Activated CD4-positive, alpha-beta T cell treated with anti-CD3 and anti-CD28 coated beads, Interleukin-2, Interleukin-6, amounts not matched to agents 100 ng/mL and 50 ng/mL, durations not matched to agents 16 hours and 8 hours (primary cell): ENCODE measurements around the gene HTRA3.

Experiments used
- DNase-seq: peaks from one replicate; pipeline ENCODE4 v3.0.0-alpha.2; 2020

The HTRA3 gene

GRCh38 chr4:8282742-8283141 is 13.2 kb downstream of the HTRA3 start:
- DNase-seq: no peak

- no peak for DNase-seq
Observed at GRCh38 chr4:8283161-8283560, 13.6 kb downstream of the HTRA3 start.

- DNase-seq: no peak
Observed at GRCh38 chr4:8283631-8284121, 14.1 kb downstream of the HTRA3 start.

GRCh38 chr4:8284391-8284790 is 14.8 kb downstream of the HTRA3 start:
- no peak for DNase-seq

- no peak for DNase-seq
Observed at GRCh38 chr4:8285143-8285975, 15.8 kb downstream of the HTRA3 start.

GRCh38 chr4:8285976-8286718 is 16.6 kb downstream of the HTRA3 start:
- no peak for DNase-seq

GRCh38 chr4:8286719-8287342 is 17.3 kb downstream of the HTRA3 start:
- DNase-seq: no peak

- no peak for DNase-seq
Observed at GRCh38 chr4:8287343-8288280, 18.1 kb downstream of the HTRA3 start.

- DNase-seq: no peak
Observed at GRCh38 chr4:8289151-8289750, 19.7 kb downstream of the HTRA3 start.

- DNase-seq: no peak
Observed at GRCh38 chr4:8289956-8290700, 20.6 kb downstream of the HTRA3 start.

- no peak for DNase-seq
Observed at GRCh38 chr4:8290701-8290970, 21.1 kb downstream of the HTRA3 start.

GRCh38 chr4:8291036-8291682 is 21.6 kb downstream of the HTRA3 start:
- no peak for DNase-seq

- no peak for DNase-seq
Observed at GRCh38 chr4:8291701-8292477, 22.3 kb downstream of the HTRA3 start.

GRCh38 chr4:8292478-8293107 is 23.0 kb downstream of the HTRA3 start:
- no peak for DNase-seq

- DNase-seq: no peak
Observed at GRCh38 chr4:8293131-8293975, 23.8 kb downstream of the HTRA3 start.

GRCh38 chr4:8294036-8294435 is 24.5 kb downstream of the HTRA3 start:
- DNase-seq: no peak

GRCh38 chr4:8294775-8295174 is 25.2 kb downstream of the HTRA3 start:
- no peak for DNase-seq

- DNase-seq: no peak
Observed at GRCh38 chr4:8295471-8295870, 25.9 kb downstream of the HTRA3 start.

- DNase-seq: no peak
Observed at GRCh38 chr4:8296491-8296890, 26.9 kb downstream of the HTRA3 start.
